ENCODE results near the gene RAB40AL.
A peak's percentile ranks its signal among the peaks of the same experiment; 100 is the strongest.
"Not testable (repeated sequence)": the region's sequence is repeated elsewhere in the genome, so short reads cannot be mapped to it uniquely, and the experiment has no call there.

Gene RAB40AL

GRCh38 chrX:102964940-102965339 lies 27.9 kb downstream of the RAB40AL start:
- H3K14ac ChIP-seq (ENCODE audit: low read length in 2 of 2), result no peak overlapping the region
- H2BK120ac ChIP-seq (ENCODE audit: low read depth, low read length), result no peak overlapping the region
- H2BK12ac ChIP-seq (ENCODE audit: low read length in 2 of 2), result no peak overlapping the region
- no peak overlapping the region for H3K18ac ChIP-seq (ENCODE audit: low read depth in 1 of 2, low read length in 2 of 2)
- H4K8ac ChIP-seq (ENCODE audit: low read length), result no peak overlapping the region
- peaks cover 20% of the 10 kb centered on the region for H3K9me3 ChIP-seq (ENCODE audit: control insufficient read depth, low read length)
- H3K79me1 ChIP-seq (replicated peaks; ENCODE audit: low read length, poor library complexity, severe bottlenecking), result no peaks in the 10 kb centered on the region
- H3K36me3 ChIP-seq (ENCODE audit: control insufficient read depth in 1 of 2, insufficient read depth in 2 of 2, low read depth in 1 of 2, low read length in 2 of 2), result no peaks in the 10 kb centered on the region
- H3K27me3 ChIP-seq (ENCODE audit: control insufficient read depth in 1 of 2, insufficient read depth in 1 of 2, low read length in 2 of 2), result peaks cover 0 to 15% of the 10 kb centered on the region in 2 experiments
- WGBS, result 18% methylated on average over 1 of the region's 1 CpG
- H4K91ac ChIP-seq (ENCODE audit: low read length), result no peak overlapping the region
- H3K27ac ChIP-seq (ENCODE audit: low read length, poor library complexity, severe bottlenecking), result no peak overlapping the region
- H2BK5ac ChIP-seq (ENCODE audit: low read depth, low read length, poor library complexity, severe bottlenecking), result no peak overlapping the region
- H3K4me3 ChIP-seq (ENCODE audit: insufficient read depth in 1 of 2, low read depth in 1 of 2, low read length in 2 of 2), result no peak overlapping the region
- no peak overlapping the region for H2AFZ ChIP-seq (ENCODE audit: low read depth, low read length)
- H3K9ac ChIP-seq (ENCODE audit: low read length), result no peak overlapping the region
- H3K4me2 ChIP-seq (ENCODE audit: low read length, poor library complexity, severe bottlenecking), result no peak overlapping the region
- no peak overlapping the region for H2AK5ac ChIP-seq (ENCODE audit: low read length, severe bottlenecking)
- H3K23ac ChIP-seq (ENCODE audit: low read length in 2 of 2), result no peak overlapping the region
- H3K4ac ChIP-seq (ENCODE audit: low read depth in 1 of 2, low read length in 2 of 2), result no peak overlapping the region
- DNase-seq, result no peak
- no peak overlapping the region for H2BK15ac ChIP-seq (ENCODE audit: low read depth, poor library complexity, severe bottlenecking)
- H3K4me1 ChIP-seq (ENCODE audit: control insufficient read depth, insufficient read depth, low read depth, low read length), result no peaks in the 10 kb centered on the region

GRCh38 chrX:102966701-102967100 lies 29.6 kb downstream of the RAB40AL start:
- H3K14ac ChIP-seq (ENCODE audit: low read length in 2 of 2), result no peak overlapping the region
- H3K4me1 ChIP-seq (ENCODE audit: control insufficient read depth, insufficient read depth, low read depth, low read length), result no peaks in the 10 kb centered on the region
- no peak overlapping the region for H3K23ac ChIP-seq (ENCODE audit: low read length in 2 of 2)
- no peak overlapping the region for H4K8ac ChIP-seq (ENCODE audit: low read length)
- H2AFZ ChIP-seq (ENCODE audit: low read depth, low read length), result no peak overlapping the region
- no peak overlapping the region for H2BK12ac ChIP-seq (ENCODE audit: low read length in 2 of 2)
- 94% methylated on average over 3 of the region's 3 CpGs for WGBS
- no peak overlapping the region for H3K18ac ChIP-seq (ENCODE audit: low read depth in 1 of 2, low read length in 2 of 2)
- H2BK15ac ChIP-seq (ENCODE audit: low read depth, poor library complexity, severe bottlenecking), result no peak overlapping the region
- H3K9ac ChIP-seq (ENCODE audit: low read length), result no peak overlapping the region
- H3K79me1 ChIP-seq (replicated peaks; ENCODE audit: low read length, poor library complexity, severe bottlenecking), result no peaks in the 10 kb centered on the region
- H2BK120ac ChIP-seq (ENCODE audit: low read depth, low read length), result no peak overlapping the region
- no peaks in the 10 kb centered on the region for H3K36me3 ChIP-seq (ENCODE audit: control insufficient read depth in 1 of 2, insufficient read depth in 2 of 2, low read depth in 1 of 2, low read length in 2 of 2)
- no peak overlapping the region for H3K27ac ChIP-seq (ENCODE audit: low read length, poor library complexity, severe bottlenecking)
- no peak overlapping the region for H2AK5ac ChIP-seq (ENCODE audit: low read length, severe bottlenecking)
- H3K4ac ChIP-seq (ENCODE audit: low read depth in 1 of 2, low read length in 2 of 2), result no peak overlapping the region
- H3K9me3 ChIP-seq (ENCODE audit: control insufficient read depth, low read length), result peaks cover 37% of the 10 kb centered on the region
- H3K27me3 ChIP-seq (ENCODE audit: control insufficient read depth in 1 of 2, insufficient read depth in 1 of 2, low read length in 2 of 2), result peaks cover 0 to 6% of the 10 kb centered on the region in 2 experiments
- H4K91ac ChIP-seq (ENCODE audit: low read length), result no peak overlapping the region
- H2BK5ac ChIP-seq (ENCODE audit: low read depth, low read length, poor library complexity, severe bottlenecking), result no peak overlapping the region
- no peak overlapping the region for H3K4me3 ChIP-seq (ENCODE audit: insufficient read depth in 1 of 2, low read depth in 1 of 2, low read length in 2 of 2)
- no peak overlapping the region for H3K4me2 ChIP-seq (ENCODE audit: low read length, poor library complexity, severe bottlenecking)
- DNase-seq, result no peak

GRCh38 chrX:102968216-102968615 lies 31.1 kb downstream of the RAB40AL start:
- Histone ChIP-seq H3K79me1 (replicated peaks; ENCODE audit: low read length, poor library complexity, severe bottlenecking) (no peaks in the 10 kb centered on the region), H3K9me3 (ENCODE audit: control insufficient read depth, low read length) (peaks cover 45% of the 10 kb centered on the region), H2BK12ac (ENCODE audit: low read length in 2 of 2) (no peak overlapping the region), H3K18ac (ENCODE audit: low read depth in 1 of 2, low read length in 2 of 2) (no peak overlapping the region), H3K23ac (ENCODE audit: low read length in 2 of 2) (no peak overlapping the region), H2BK120ac (ENCODE audit: low read depth, low read length) (no peak overlapping the region), H4K8ac (ENCODE audit: low read length) (no peak overlapping the region), H3K14ac (ENCODE audit: low read length in 2 of 2) (no peak overlapping the region), H3K4ac (ENCODE audit: low read depth in 1 of 2, low read length in 2 of 2) (no peak overlapping the region), H3K27me3 (ENCODE audit: control insufficient read depth in 1 of 2, insufficient read depth in 1 of 2, low read length in 2 of 2) (peaks cover 0 to 6% of the 10 kb centered on the region in 2 experiments), H2BK5ac (ENCODE audit: low read depth, low read length, poor library complexity, severe bottlenecking) (no peak overlapping the region), H4K91ac (ENCODE audit: low read length) (no peak overlapping the region), H2AK5ac (ENCODE audit: low read length, severe bottlenecking) (no peak overlapping the region), H2BK15ac (ENCODE audit: low read depth, poor library complexity, severe bottlenecking) (no peak overlapping the region), H3K4me1 (ENCODE audit: control insufficient read depth, insufficient read depth, low read depth, low read length) (no peaks in the 10 kb centered on the region), H3K27ac (ENCODE audit: low read length, poor library complexity, severe bottlenecking) (no peak overlapping the region), H3K4me3 (ENCODE audit: insufficient read depth in 1 of 2, low read depth in 1 of 2, low read length in 2 of 2) (no peak overlapping the region), H3K4me2 (ENCODE audit: low read length, poor library complexity, severe bottlenecking) (no peak overlapping the region), H2AFZ (ENCODE audit: low read depth, low read length) (no peak overlapping the region), H3K9ac (ENCODE audit: low read length) (no peak overlapping the region), H3K36me3 (ENCODE audit: control insufficient read depth in 1 of 2, insufficient read depth in 2 of 2, low read depth in 1 of 2, low read length in 2 of 2) (no peaks in the 10 kb centered on the region)
- WGBS, result no CpG with 5 or more reads among the region's 2 CpGs
- no peak for DNase-seq

GRCh38 chrX:102971536-102971935 lies 34.5 kb downstream of the RAB40AL start:
- H4K8ac ChIP-seq (ENCODE audit: low read length); H3K36me3 ChIP-seq (ENCODE audit: control insufficient read depth in 1 of 2, insufficient read depth in 2 of 2, low read depth in 1 of 2, low read length in 2 of 2); H3K27ac ChIP-seq (ENCODE audit: low read length, poor library complexity, severe bottlenecking); H2BK12ac ChIP-seq (ENCODE audit: low read length in 2 of 2); H2BK5ac ChIP-seq (ENCODE audit: low read depth, low read length, poor library complexity, severe bottlenecking); H2AK5ac ChIP-seq (ENCODE audit: low read length, severe bottlenecking); H3K4ac ChIP-seq (ENCODE audit: low read depth in 1 of 2, low read length in 2 of 2); H2AFZ ChIP-seq (ENCODE audit: low read depth, low read length); H3K79me1 ChIP-seq (replicated peaks; ENCODE audit: low read length, poor library complexity, severe bottlenecking); H3K4me2 ChIP-seq (ENCODE audit: low read length, poor library complexity, severe bottlenecking); H3K23ac ChIP-seq (ENCODE audit: low read length in 2 of 2); H3K4me1 ChIP-seq (ENCODE audit: control insufficient read depth, insufficient read depth, low read depth, low read length); H2BK120ac ChIP-seq (ENCODE audit: low read depth, low read length); H3K27me3 ChIP-seq (ENCODE audit: control insufficient read depth in 1 of 2, insufficient read depth in 1 of 2, low read length in 2 of 2); DNase-seq; H4K91ac ChIP-seq (ENCODE audit: low read length); H3K9ac ChIP-seq (ENCODE audit: low read length); H2BK15ac ChIP-seq (ENCODE audit: low read depth, poor library complexity, severe bottlenecking); H3K14ac ChIP-seq (ENCODE audit: low read length in 2 of 2); H3K18ac ChIP-seq (ENCODE audit: low read depth in 1 of 2, low read length in 2 of 2): not testable (repeated sequence)
- H3K9me3 ChIP-seq (ENCODE audit: control insufficient read depth, low read length), result peaks cover 55% of the 10 kb centered on the region
- H3K4me3 ChIP-seq (ENCODE audit: insufficient read depth in 1 of 2, low read depth in 1 of 2, low read length in 2 of 2), result peak overlapping the region in 1 of 2 experiments; percentile 13

Measured in mesenchymal stem cell (in vitro differentiated cells and primary cell).